Smooth muscle cell of the brain vasculature (primary cell): ENCODE results near the gene HOXB3.

ENCODE experiments used
- DNase-seq: peaks from one replicate; pipeline ENCODE4 v3.0.0-alpha.2; 2012; ENCODE audit warnings: low read depth, low spot score

The HOXB3 gene

DNA sequence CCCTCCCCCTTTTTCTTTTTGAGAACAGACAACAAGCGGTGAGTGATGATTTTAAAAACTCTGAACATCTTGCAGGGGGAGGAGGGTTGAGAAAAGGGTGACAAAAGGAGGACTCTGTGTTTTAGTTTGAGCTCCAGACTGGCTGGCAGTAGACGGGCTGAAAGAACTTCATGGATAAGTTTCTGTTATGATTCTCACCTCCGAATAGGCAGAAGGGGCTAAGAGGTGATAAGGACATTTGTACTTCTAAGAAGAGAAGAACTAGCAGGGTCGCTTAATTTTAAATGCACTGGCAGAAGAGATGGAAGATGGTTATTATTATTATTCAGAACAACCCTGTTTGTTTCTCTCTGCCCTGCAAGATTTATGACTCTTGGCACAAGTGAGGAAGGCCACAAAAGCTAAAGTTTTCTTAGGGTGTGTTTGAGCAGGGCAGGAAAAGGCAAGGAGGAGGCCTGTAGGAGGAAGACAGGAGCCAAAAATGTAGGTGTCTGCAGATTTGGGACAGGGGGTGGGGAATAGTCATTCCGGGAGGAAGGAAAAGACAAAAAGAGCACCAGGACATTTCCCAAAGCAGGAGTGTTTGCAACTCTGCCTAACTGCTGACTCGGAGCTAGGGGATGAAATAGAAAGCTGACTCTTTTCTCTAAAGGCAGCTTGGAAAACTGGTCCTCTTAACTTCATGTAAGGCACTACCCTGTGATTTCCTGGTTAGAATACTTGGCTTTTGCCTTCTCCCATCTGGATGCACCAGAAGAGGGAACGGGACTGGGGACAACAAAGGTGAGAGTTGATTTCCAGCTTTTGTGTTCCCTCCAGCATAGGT lies 33.3 kb downstream of the HOXB3 start:
- DNase-seq = no peak

DNA sequence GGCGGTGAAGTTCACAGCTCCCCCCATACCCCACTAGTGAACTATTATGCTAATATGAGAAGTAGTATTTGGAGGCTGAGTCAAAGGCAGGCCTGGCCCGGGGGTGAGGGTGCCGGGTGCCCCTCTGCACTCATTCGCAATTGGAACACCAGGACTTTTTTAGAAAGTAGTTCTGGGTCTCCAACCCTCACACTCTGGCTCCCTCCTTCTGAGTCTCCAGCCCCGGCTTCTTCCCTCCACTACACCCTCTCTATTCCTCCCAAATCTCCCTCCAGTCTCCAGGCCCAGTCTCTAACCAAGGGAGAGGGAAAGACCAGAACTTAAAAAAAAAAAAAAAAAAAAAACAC lies 33.8 kb downstream of the HOXB3 start:
- no peak for DNase-seq

GRCh38 chr17:48555258-48556228 lies 34.5 kb downstream of the HOXB3 start:
- no peak for DNase-seq

DNA sequence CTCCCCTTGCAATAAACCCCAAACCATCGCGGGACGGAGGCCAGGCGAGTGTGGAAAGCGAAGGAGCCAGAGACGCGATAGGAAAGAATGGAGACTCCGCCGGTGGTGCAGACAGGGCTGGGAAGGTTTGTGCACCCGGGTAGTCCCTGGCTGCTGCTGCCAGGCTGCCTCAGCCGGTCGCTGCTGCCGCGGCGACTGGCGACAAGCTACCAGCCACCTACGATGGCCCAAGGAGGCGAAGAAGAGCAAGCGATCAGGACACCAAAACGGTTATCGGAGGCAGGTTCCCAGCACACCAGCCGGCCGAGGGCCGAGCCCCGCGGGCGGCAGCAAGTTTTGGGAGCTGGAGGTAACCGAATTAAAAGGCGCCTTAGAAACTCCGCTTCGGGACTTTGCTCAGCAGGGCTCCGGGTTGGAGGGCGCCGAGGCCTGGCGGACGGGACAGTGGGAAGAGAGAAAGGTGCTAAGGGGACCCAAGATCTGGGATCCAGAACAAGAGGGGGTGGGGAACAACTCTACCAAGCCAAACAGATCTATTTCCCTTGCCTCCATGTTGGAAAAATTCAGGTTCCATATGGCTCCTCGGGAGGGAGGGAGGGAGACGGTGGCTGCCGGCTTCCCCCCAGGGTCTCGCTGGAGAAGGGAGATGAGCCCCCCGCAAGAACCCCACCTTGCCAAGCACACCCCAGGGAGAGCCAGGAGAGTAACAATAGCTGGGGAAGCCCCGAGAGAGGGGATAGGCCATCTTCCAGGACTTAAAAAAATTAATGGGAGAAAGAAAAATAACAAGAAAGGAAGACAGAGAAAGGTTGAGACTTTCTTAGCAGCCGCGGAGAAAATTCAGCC lies 35.4 kb downstream of the HOXB3 start:
- no peak for DNase-seq

DNA sequence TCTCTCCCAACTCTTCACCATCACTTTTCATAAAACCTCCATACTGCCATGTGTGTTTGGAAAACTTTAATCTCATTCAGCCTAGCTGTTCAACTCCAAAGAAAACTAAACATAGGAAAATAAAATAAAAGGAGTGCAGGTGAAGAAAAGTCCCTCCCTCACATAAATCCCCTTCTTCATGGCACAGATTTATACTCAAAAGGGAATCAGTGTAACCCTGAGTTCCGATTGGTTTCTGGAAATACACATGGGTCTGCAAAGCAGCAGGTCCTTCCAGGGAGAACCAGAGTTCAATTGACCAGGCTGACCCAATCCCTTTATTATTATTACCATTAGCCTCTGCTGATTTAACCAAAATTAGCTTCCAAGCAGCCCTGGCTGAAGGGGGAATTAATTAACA lies 36.2 kb downstream of the HOXB3 start:
- no peak for DNase-seq

DNA sequence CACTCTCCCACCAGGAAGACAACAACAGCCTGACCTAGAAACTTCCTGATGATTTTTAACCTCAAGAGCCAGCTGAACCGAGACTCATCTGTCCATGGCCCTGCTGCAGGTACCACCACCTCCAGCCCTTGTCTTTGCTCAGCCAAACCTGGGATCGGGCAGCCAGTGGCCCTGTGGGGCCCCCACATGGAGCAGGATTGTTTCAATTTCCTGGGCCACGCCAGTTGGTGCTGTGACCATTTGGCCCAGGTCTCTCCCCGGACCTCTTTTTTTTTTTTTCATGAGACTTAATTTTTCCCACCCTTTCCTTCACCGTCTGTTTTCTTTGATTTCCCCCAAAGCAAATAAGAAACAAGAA lies 36.9 kb downstream of the HOXB3 start:
- DNase-seq = no peak

DNA sequence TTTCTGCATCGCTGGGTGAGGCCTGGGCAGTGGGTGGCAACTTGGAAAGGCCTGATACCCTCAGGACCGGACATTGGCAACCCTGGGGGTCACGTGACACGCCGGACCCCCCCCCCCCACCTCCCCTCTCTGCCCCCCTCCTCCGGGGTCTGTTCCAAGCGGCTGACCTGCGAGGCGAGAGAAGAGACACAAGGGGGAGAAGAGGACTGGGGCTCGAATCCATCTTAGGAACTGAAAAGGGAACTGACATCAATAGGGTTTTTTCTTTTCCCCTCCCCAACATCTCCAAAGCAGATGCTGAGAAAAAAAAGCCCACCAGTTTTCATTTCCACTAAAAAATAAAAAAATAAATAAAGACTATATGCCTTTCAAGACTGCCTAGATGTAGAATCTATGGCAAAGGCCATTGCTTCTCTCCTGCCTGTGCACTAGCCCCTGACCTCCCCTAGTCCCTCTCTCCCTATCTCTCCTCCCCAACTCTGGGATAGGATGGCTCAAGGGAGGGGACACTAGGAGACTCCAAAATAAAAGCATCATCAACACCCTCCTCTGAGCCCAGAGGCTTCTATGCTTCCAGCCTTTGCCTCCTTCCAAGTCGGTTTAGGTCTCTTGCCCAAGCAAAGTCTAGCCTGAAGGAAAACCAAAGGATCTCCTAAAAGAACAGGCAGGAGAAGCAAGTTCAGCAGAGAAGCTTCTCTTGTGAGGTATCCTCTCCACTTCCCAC lies 37.4 kb downstream of the HOXB3 start:
- DNase-seq = no peak

DNA sequence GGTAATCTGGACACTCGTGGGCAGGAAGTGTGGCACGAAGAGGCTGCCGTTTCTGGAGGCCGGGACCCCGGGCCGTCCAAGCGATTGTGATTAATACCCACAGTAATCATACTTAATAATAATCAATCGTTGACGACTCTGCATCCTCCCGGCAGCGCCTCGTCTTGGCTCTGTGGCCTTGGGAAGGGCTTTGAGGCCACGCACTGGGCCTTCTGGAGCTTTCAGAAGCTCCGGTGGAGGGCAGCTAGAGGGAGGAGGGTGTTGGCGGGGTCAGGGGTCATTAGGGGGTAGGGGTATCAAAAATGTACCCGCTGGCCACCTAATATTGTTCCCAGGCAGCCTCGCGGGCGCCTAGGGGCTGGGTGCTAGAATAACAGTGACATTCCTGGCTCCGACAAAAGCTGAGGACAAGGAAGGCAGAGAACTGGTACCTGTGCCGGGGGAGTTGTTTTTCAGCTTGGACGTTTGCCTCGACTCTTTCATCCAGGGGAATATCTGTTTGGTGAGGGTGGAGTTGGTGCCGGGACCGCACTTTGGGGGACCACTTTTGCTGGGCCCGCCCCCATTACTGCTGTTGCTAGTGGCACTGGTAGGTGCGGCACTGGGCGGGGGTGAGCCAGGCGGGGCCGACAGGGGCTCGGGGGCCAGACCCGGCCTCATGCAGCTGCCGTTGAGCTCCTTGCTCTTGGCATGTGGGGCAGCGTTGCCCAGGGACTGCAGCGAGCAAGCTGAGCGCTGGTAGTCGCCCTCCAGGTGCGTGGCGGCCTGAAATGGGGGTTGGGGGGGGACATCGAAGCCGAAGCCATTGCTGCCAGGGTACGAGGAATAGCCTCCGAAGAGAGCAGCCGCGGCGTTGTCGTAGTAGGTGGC lies 38.2 kb downstream of the HOXB3 start:
- DNase-seq = no peak

GRCh38 chr17:48551214-48551555 lies 38.9 kb downstream of the HOXB3 start:
- no peak for DNase-seq

- DNase-seq = no peak
These were observed 39.4 kb downstream of the HOXB3 start for GRCh38 chr17:48550502-48551213.

GRCh38 chr17:48549914-48550501 lies 40.0 kb downstream of the HOXB3 start:
- no peak for DNase-seq

- DNase-seq = no peak
These were observed 40.8 kb downstream of the HOXB3 start for GRCh38 chr17:48549281-48549630.

DNA sequence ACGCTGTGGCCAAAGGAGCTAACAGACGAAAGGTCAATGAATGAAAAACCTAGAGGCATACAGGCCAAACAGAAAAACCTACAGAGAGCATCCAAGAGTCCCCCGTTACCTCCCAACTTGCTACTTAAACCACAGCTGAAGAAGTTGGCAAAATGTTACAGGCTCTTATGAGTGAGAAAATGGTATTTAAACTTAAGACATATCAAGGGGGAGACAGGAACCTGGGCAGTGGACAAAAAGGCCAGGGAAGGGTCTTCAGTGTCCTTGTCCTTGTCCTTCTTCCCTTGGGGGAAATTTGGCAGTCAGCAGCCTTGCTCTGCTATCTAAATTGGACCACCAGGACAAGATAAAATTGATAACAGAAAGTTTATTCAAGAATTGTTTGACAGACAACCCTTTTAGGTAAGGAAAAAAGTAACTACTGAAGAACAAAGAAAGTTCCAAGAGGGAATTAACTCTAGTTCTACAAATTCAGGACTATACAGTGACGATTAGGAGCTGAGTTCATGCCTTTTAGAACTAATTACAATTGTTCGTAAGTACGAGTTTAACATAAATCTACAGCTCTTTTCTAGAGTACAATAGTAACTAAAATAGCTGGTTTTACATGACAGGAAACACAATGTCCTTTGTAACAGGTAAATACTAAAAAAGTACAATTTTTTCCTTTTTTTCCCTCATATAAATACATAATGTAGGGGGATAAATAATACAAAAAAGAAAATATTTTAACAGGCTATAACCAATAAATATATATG lies 41.3 kb downstream of the HOXB3 start:
- DNase-seq = no peak

DNA sequence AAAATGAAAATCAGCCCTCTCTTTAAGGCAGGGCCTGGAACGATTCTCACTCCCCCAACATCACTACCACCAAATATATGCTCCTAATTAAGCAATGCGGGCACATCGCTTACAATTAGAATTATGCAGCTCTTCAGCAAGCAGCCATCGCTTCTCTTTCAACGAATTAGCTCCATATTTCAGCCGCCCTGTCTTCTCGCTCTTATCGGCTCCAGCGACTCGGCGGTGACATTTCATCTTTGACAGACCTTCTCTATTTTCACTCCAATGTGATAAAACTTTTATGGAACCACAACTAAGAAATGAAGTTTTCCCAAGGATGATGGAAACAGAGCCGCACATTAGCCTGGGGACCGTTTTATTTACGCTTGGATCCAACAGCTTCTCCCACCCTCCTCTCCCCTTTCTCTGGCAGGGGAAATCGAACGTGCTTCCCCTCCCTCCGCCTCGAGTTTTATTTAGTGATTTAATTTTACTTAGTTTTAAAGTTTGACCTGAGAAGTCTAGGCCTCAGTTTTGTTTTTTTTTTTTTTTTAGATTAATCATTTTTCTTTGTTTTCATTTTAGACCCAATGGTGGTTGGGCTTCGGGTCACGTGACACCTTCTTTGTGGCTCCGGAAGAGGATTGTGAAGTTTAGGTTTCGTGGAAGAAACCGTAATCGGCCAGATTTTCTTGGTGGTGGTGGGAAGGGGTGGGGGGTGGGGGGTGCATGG lies 42.1 kb downstream of the HOXB3 start:
- no peak for DNase-seq

DNA sequence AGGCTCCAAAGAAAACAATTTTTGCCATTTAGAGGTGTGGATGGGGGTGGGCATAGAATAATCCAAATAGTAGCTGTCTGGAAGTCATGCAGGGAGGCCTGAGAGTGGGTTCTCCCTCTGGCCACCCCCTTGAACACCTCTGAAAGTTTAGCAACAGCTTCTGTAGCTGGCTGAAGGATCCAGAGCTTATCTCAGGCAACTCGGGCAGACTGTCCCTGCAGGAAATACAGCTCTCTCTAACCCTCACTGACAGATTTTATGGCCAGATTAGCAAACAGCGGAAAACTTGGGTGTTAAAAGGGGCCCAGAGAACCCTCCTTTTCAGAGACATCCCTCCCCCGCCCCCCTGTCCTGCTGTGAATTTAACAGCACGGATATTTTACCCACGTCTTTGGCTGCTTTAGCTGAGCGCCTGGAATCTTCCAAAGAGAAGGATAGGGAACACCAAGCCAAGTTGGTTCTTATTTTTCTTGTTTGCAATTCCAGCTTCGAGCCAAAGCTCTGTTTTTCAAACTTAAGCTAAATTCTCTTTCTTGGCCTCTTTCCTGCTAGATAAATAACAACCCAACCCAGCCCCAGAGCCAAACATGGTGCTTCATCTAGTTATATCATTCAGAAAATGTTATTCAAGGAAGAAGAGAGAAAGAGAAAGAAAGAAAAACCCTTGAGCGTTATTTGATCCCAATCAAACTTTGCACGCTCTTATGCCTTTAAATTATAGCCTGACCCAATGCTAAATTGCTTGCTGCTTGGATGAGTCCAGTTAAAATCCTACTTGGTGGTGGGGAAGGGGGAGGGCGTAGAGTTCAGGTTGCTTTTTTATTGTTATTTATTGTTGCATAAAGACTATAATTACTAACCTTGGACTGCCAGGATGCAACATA lies 42.9 kb downstream of the HOXB3 start:
- no peak for DNase-seq

DNA sequence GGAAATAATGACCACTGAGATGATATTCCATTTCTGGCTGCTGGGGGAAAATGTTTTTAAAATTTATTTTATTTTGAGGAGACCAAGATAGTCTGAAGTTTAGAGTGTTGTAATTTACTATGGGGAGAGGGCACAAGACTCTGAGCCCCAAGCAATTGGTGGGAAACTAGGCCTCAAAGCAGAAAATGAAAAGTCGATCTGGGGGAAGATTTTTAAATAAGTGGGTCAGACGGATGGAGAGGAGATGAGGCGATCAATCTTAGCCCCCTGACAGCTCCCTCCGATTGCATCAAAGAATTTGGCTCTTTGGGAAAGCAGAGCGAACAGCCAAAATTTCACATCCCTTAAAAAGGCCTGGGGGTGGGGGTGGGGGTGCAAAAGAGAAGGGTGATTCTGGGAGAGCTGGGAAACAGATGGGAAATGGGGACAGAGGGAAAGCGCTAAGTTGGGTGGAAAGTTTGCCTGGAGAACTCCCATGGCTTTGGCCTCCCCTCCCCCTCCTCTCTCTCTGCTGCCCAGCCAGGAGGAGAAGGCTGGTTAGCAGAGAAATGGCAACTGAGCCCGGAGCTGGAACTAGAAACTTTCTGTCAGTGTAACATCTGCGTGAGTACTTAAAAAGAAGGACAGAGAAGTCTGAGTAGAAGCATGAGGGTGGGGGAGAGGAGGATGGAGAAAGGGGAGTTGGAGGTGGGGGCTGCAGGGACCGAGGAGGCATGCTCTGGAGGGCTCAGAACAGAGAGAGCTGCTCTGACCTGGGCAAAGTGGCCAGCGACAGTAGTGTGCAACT lies 43.7 kb downstream of the HOXB3 start:
- DNase-seq = no peak
